GM18526 (cell line): ENCODE data around the gene RITA1.

Experiments
- POLR2A ChIP-seq: IDR thresholded peaks from 3 replicates; pipeline ENCODE4 v1.6.1; 2011; ENCODE audit not compliant: insufficient read length; ENCODE audit errors: extremely low read depth

RITA1 gene

DNA sequence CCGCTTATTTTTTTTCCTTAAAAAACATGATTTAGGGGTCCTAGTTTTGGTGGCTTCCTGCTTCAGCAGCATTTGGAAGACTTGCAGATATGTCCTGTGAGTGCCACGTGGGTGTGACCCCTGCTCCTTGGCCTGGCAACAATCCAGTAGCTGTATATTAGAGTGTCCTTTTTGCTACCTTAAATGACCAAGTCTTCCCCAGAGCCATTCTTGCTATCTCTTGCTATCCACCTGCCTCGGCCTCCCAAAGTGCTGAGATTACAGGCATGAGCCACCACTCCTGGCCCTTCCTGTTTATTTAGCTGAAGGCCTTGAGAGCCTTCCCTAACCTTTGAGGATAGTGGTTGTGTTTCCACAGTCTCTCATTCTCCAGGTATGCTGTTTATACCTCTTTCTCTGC is 52.8 kb downstream of the RITA1 start:
- no peak for TF ChIP-seq POLR2A

DNA sequence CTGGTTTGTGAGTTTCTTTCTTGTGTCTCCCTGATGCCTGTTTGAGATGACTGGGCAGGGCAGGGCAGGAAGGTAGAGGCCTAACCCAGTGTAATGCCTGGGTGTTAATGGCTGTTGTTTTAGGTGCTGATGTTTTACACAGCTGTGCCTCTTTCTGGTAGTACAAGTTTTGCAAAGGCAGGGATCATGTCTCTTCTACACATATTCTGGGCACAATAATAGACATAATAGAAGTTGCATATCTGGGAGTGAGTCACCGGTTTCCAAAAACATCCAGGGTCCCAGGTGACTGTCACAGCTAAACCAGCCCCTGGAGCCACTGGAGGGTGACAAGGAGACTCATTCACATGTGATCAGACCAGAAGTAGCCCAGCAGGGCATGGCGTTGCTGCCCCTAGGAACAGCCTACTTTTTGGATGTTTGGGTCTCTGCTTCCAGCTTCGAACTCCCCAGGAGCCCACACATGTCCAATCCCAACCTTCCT is 53.8 kb downstream of the RITA1 start:
- TF ChIP-seq POLR2A = no peak

DNA sequence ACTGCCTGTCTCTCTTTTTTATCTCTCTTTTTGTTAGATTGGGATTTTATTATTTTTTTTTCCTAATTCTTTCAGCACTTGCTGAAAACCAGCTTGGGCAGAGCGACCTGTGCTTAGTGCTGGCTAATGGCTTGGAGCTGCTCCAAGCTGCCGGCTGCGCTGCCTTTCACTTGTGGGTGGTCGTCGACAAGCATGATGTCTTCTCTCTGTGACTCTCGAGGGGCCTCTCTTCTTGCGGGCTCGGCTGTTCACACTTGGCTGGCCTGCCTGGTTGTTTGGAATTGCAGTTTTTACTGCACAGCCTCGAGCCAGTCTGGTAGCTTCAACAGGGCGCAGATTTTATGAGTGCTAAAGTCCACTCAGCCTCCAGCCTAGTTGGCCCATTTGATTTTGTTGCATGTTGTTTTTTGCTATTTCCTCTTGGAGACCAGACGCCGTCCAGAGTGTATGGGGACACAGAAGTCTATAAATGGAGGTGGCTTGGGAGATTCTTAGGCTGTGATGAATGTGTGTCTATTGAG is 54.4 kb downstream of the RITA1 start:
- no peak for TF ChIP-seq POLR2A

DNA sequence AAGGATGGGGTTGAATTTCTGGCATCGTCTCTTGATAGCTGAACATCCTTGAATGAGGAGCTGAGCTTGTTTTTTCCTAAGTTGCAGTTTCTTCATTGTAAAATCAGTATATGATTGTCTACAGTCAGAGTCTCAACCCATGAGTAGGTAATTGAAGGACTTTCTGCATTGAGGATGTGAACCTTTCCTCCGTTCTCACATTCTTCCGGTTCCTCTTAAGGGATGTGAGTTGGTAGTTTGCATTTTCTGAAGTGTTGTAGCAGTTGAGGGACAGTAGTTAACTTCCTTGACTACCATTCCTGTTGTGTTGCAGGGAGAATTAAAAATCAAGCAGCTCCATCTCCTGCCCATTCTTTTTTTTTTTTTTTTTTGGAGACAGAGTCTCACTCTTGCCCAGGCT is 54.9 kb downstream of the RITA1 start:
- no peak for TF ChIP-seq POLR2A

DNA sequence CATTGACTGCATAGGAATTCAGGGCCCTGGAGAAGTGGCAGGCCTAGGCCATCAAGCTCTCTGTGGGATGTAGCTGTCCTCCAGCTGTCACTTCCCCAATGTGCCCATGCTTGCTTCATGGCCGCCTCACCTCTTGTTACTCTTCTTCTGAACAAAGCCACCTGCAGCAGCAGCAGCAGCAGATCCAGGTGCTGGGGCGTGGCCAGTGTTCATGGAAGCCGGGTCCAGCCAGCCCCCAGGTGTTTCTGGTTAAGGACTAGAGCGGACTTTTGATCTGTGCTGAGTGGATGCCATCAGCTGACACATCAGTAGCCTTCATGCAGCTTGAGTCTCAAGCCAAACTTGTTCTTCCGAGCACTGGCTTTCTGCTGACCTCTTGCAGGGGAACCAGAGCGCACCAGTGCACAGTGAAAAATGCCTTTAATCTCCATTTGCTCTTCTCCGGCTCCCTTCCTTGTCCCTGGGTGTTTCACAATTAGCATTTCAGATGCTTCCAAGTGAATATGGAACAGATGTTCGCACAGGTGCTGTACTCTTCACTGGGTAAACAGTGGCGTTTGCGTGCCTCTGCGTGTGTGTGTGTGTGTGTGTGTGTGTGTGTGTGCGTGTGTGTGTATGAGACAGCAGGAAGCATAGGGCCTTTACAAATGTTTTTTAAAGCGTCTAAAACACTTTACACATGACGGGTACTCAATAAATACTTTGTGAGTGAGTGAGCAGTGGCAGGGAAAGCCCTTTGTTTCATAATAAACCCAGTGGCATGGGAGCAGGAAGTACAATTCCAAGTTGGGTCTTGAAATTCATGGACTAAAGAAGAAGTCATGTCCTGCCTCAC is 55.9 kb downstream of the RITA1 start:
- TF ChIP-seq POLR2A = no peak
